OCI-LY7 (cell line): ENCODE results near the gene KRTAP4-16.
"Not testable (repeated sequence)": the region's sequence is repeated elsewhere in the genome, so short reads cannot be mapped to it uniquely, and the experiment has no call there.

ENCODE experiments used
- EZH2phosphoT487 ChIP-seq: fragments of 200-600 bp; sonication (generic); IDR thresholded peaks from 2 replicates; pipeline ENCODE4 v1.6.1; 2018; ENCODE audit warnings: low read depth, borderline replicate concordance, mild to moderate bottlenecking, mixed run types, antibody characterized with exemption, low read length, moderate library complexity, mixed read lengths
- TF ChIP-seq, protein P1 (sequence below): fragments of 200-600 bp; sonication (generic); conservative IDR thresholded peaks from 2 replicates; pipeline ENCODE4 v1.5.1; 2014; ENCODE audit warnings: mild to moderate bottlenecking, antibody characterized with exemption, low read length, moderate library complexity, mixed read lengths

DNA sequence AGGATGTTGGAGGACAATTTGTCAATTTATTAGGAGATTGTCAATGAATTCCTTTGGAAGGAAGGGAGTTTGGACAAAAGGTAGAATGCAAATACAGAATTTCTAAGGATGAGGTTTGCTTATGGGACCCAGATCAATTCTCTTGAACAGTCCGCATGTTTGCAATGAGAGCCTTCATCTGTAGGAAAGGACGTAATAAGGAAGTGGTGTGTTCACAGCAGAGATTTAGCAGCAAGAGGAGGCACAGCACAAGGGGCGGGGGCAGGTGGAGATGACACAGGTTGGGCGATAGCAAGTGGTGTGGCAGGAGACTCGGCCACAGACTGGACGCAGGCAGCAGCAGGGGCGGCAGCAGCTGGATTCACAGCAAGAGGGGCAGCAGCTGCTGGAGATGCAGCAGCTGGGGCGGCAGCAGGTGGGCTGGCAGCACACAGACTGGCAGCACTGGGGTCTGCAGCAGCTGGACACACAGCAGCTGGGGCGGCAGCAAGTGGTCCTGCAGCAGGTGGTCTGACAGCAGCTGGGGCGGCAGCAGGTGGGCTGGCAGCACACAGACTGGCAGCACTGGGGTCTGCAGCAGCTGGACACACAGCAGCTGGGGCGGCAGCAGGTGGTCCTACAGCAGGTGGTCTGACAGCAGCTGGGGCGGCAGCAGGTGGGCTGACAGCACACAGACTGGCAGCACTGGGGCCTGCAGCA lies 21.4 kb upstream of the KRTAP4-16 start:
- TF ChIP-seq, protein P1, sequence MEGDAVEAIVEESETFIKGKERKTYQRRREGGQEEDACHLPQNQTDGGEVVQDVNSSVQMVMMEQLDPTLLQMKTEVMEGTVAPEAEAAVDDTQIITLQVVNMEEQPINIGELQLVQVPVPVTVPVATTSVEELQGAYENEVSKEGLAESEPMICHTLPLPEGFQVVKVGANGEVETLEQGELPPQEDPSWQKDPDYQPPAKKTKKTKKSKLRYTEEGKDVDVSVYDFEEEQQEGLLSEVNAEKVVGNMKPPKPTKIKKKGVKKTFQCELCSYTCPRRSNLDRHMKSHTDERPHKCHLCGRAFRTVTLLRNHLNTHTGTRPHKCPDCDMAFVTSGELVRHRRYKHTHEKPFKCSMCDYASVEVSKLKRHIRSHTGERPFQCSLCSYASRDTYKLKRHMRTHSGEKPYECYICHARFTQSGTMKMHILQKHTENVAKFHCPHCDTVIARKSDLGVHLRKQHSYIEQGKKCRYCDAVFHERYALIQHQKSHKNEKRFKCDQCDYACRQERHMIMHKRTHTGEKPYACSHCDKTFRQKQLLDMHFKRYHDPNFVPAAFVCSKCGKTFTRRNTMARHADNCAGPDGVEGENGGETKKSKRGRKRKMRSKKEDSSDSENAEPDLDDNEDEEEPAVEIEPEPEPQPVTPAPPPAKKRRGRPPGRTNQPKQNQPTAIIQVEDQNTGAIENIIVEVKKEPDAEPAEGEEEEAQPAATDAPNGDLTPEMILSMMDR = not testable (repeated sequence)
- not testable (repeated sequence) for TF ChIP-seq EZH2phosphoT487
